BE2C (cell line): ENCODE data around the gene GRK3.

Source experiments
- DNase-seq: peaks from one replicate; pipeline ENCODE4 v3.0.0-alpha.2; 2020
- H3K27me3 ChIP-seq: fragments of 250-450 bp; sonication (Bioruptor Pico); 2 replicates; pipeline ENCODE4 v1.5.1; 2020; ENCODE audit warnings: mild to moderate bottlenecking
- H3K36me3 ChIP-seq: fragments of 250-450 bp; sonication (Bioruptor Pico); 2 replicates; pipeline ENCODE4 v1.5.1; 2020; ENCODE audit warnings: mild to moderate bottlenecking
- H3K4me1 ChIP-seq: fragments of 250-450 bp; sonication (Bioruptor Pico); 2 replicates; pipeline ENCODE4 v1.5.1; 2020
- H3K4me3 ChIP-seq: 2 replicates; pipeline ENCODE4 v1.5.1; 2011; ENCODE audit warnings: low read depth, low read length
- H3K9me3 ChIP-seq: fragments of 250-450 bp; sonication (Bioruptor Pico); 2 replicates; pipeline ENCODE4 v1.5.1; 2020
- TF ChIP-seq, protein P1 (sequence below): IDR thresholded peaks from 2 replicates; pipeline ENCODE4 v1.5.1; 2012; ENCODE audit warnings: mild to moderate bottlenecking, low read depth, low read length

GRK3 gene

DNA sequence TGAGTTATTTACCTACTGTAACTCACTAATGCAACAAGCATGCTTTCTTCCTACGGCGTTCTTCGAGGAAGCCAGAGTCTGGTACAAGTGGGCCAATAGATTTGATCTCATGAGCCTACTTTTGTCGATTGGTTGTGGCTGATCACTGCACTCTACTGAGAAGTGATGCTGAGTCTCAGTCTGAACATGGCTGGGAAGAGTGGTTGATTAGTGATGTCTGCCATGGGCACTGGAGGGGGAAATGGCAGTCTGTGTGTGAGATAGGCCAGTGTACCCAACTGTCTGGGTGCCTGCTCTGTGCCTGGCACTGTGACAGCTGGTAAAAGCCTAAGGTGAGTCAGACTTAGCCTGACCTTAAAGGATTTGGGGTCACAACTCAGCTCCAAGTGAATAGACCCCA lies 205.9 kb downstream of the GRK3 start:
- Histone ChIP-seq H3K27me3 (no peaks in the 10 kb centered on the region), H3K4me3 (no peak overlapping the region), H3K4me1 (peaks cover 7% of the 10 kb centered on the region), H3K9me3 (peaks cover 3% of the 10 kb centered on the region; the same call in 1 of the 2 replicates), H3K36me3 (no peaks in the 10 kb centered on the region)
- DNase-seq = no peak
- TF ChIP-seq, protein P1, sequence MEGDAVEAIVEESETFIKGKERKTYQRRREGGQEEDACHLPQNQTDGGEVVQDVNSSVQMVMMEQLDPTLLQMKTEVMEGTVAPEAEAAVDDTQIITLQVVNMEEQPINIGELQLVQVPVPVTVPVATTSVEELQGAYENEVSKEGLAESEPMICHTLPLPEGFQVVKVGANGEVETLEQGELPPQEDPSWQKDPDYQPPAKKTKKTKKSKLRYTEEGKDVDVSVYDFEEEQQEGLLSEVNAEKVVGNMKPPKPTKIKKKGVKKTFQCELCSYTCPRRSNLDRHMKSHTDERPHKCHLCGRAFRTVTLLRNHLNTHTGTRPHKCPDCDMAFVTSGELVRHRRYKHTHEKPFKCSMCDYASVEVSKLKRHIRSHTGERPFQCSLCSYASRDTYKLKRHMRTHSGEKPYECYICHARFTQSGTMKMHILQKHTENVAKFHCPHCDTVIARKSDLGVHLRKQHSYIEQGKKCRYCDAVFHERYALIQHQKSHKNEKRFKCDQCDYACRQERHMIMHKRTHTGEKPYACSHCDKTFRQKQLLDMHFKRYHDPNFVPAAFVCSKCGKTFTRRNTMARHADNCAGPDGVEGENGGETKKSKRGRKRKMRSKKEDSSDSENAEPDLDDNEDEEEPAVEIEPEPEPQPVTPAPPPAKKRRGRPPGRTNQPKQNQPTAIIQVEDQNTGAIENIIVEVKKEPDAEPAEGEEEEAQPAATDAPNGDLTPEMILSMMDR = no peak

- peaks cover 16% of the 10 kb centered on the region for H3K4me1 ChIP-seq
- TF ChIP-seq, protein P1 = no peak
- H3K36me3 ChIP-seq = no peaks in the 10 kb centered on the region
- DNase-seq = no peak
- no peaks in the 10 kb centered on the region for H3K9me3 ChIP-seq
- H3K4me3 ChIP-seq = no peak overlapping the region
- H3K27me3 ChIP-seq = no peaks in the 10 kb centered on the region
Observed at GRCh38 chr22:25772288-25772687, 207.8 kb downstream of the GRK3 start.

GRCh38 chr22:25774575-25775026 lies 210.1 kb downstream of the GRK3 start:
- TF ChIP-seq, protein P1 = peak; percentile 91
- no peaks in the 10 kb centered on the region for H3K9me3 ChIP-seq
- H3K36me3 ChIP-seq = no peaks in the 10 kb centered on the region
- H3K4me3 ChIP-seq = no peak overlapping the region
- DNase-seq = peak; percentile 81
- H3K4me1 ChIP-seq = peaks cover 23% of the 10 kb centered on the region
- no peaks in the 10 kb centered on the region for H3K27me3 ChIP-seq

GRCh38 chr22:25775531-25775930 lies 211.1 kb downstream of the GRK3 start:
- Histone ChIP-seq H3K27me3 (no peaks in the 10 kb centered on the region), H3K4me1 (peaks cover 30% of the 10 kb centered on the region), H3K9me3 (no peaks in the 10 kb centered on the region), H3K36me3 (no peaks in the 10 kb centered on the region), H3K4me3 (no peak overlapping the region)
- TF ChIP-seq, protein P1 = no peak
- DNase-seq = peak; percentile 68

DNA sequence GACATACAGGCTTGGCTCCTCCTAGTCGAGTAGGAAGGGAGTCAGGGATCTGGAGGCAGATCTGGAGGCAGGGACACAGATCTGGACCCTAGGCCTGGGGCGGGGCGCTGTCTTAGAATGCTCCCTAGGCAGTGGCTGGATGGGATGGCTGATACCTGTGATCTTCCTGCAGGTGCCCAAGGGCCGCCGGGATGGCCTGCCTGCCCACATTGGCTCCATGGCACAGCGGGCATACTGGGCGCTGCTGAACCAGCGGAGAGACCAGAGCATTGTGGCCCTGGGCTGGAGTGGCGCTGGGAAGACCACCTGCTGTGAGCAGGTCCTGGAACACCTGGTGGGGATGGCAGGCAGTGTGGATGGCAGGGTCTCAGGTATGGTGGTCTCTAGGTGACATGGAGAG lies 212.9 kb downstream of the GRK3 start:
- Histone ChIP-seq H3K4me3 (no peak overlapping the region), H3K4me1 (peaks cover 36% of the 10 kb centered on the region), H3K36me3 (no peaks in the 10 kb centered on the region), H3K9me3 (no peaks in the 10 kb centered on the region; the same call in 1 of the 2 replicates), H3K27me3 (no peaks in the 10 kb centered on the region)
- TF ChIP-seq, protein P1 = no peak
- no peak for DNase-seq

GRCh38 chr22:25777870-25778269 lies 213.4 kb downstream of the GRK3 start:
- no peaks in the 10 kb centered on the region; the same call in 1 of the 2 replicates for H3K9me3 ChIP-seq
- peaks cover 36% of the 10 kb centered on the region for H3K4me1 ChIP-seq
- no peak overlapping the region for H3K4me3 ChIP-seq
- DNase-seq = peak; percentile 67
- TF ChIP-seq, protein P1 = peak; percentile 63
- H3K27me3 ChIP-seq = no peaks in the 10 kb centered on the region
- no peaks in the 10 kb centered on the region for H3K36me3 ChIP-seq
